Measurements from ENCODE around the gene RASSF8.

DNA sequence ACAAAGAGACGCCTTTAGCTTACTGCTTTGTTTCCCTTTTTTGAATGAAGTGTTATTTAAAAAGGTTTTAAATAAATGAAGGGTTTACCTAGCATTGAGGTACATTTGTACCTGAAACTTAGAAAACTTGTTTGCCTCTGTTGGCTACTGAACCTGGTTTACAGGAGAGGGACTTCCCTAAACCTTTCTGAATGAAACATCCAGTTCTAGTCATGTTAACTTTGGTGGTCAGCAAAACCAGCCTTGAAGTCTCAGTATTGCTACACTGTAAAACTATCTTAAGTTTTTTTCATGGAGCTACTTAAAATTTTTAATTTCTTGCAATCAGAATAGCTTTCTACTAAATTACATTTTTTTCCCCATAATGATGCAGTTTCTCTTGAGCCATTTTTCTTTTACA, 38.2 kb downstream of the RASSF8 start:
- TF ChIP-seq, protein P1, sequence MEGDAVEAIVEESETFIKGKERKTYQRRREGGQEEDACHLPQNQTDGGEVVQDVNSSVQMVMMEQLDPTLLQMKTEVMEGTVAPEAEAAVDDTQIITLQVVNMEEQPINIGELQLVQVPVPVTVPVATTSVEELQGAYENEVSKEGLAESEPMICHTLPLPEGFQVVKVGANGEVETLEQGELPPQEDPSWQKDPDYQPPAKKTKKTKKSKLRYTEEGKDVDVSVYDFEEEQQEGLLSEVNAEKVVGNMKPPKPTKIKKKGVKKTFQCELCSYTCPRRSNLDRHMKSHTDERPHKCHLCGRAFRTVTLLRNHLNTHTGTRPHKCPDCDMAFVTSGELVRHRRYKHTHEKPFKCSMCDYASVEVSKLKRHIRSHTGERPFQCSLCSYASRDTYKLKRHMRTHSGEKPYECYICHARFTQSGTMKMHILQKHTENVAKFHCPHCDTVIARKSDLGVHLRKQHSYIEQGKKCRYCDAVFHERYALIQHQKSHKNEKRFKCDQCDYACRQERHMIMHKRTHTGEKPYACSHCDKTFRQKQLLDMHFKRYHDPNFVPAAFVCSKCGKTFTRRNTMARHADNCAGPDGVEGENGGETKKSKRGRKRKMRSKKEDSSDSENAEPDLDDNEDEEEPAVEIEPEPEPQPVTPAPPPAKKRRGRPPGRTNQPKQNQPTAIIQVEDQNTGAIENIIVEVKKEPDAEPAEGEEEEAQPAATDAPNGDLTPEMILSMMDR (IDR thresholded peaks at IDR 0.05), result no peak
- TF ChIP-seq POLR2AphosphoS5 (IDR thresholded peaks at IDR 0.05), result no peak
- no peak for TF ChIP-seq POLR2A (IDR thresholded peaks at IDR 0.05)
